Activated CD4-positive, alpha-beta T cell treated with anti-CD3 and anti-CD28 coated beads, Interleukin-2, amount 10 ng/mL, durations not matched to agents 7 days and 5 days (primary cell): Measurements from ENCODE around the gene B3GALT6. TPM values are rescaled to one million over a fixed set of nuclear protein-coding genes. Genes with fewer than 3 reads are reported as not detected.

ENCODE experiments used
- total RNA-seq, 2 experiments: library from RNA; stranded (reverse); gene quantifications; one replicate each; pipeline ENCODE4 v1.2.3, GENCODE V29; 2021

Gene B3GALT6
- total RNA-seq, 2 experiments from 2014 or later = 15.8 to 19.2 TPM

Other genes starting within 250 kb of the B3GALT6 start
- under 1 TPM; 0.42 to 0.46 TPM for gene HES4, start 232.1 kb upstream of the B3GALT6 start, total RNA-seq
- 100 to 1,000 TPM; 237 to 332 TPM for gene ISG15, start 218.7 kb upstream of the B3GALT6 start, total RNA-seq
- 1 to 10 TPM; 7.4 to 8.3 TPM for gene AGRN, start 212.1 kb upstream of the B3GALT6 start, total RNA-seq
- gene RNF223, start 157.9 kb upstream of the B3GALT6 start, total RNA-seq = not detected
- 10 to 100 TPM; 18.0 to 22.0 TPM for gene C1orf159, start 116.1 kb upstream of the B3GALT6 start, total RNA-seq
- gene TTLL10, start 58.4 kb upstream of the B3GALT6 start, total RNA-seq = under 1 TPM; 0.15 to 0.27 TPM
- gene TNFRSF18, start 25.6 kb upstream of the B3GALT6 start, total RNA-seq = 10 to 100 TPM; 26.0 to 33.9 TPM
- 10 to 100 TPM; 44.1 to 52.8 TPM for gene TNFRSF4, start 18.1 kb upstream of the B3GALT6 start, total RNA-seq
- 10 to 100 TPM; 81.7 to 91.4 TPM for gene SDF4, start 236 bp upstream of the B3GALT6 start, total RNA-seq
- gene C1QTNF12, start 14.5 kb downstream of the B3GALT6 start, total RNA-seq = 1 to 10 TPM; 1.2 to 1.4 TPM
- 10 to 100 TPM; 63.4 to 63.7 TPM for gene UBE2J2, start 41.6 kb downstream of the B3GALT6 start, total RNA-seq
- gene SCNN1D, start 48.2 kb downstream of the B3GALT6 start, total RNA-seq = 1 to 10 TPM; 5.1 to 6.6 TPM
- 10 to 100 TPM; 69.5 to 92.1 TPM for gene ACAP3, start 75.7 kb downstream of the B3GALT6 start, total RNA-seq
- gene PUSL1, start 76.4 kb downstream of the B3GALT6 start, total RNA-seq = 10 to 100 TPM; 18.9 to 24.4 TPM
- gene INTS11, start 92.4 kb downstream of the B3GALT6 start, total RNA-seq = 100 to 1,000 TPM; 123 to 126 TPM
- gene CPTP, start 92.6 kb downstream of the B3GALT6 start, total RNA-seq = 10 to 100 TPM; 25.2 to 27.6 TPM
- 1 to 10 TPM; 3.1 to 3.7 TPM for gene TAS1R3, start 99.0 kb downstream of the B3GALT6 start, total RNA-seq
- gene DVL1, start 117.2 kb downstream of the B3GALT6 start, total RNA-seq = 10 to 100 TPM; 33.0 to 34.0 TPM
- under 1 TPM; 0.15 to 0.30 TPM for gene MXRA8, start 126.3 kb downstream of the B3GALT6 start, total RNA-seq
- 100 to 1,000 TPM; 101 to 125 TPM for gene AURKAIP1, start 143.0 kb downstream of the B3GALT6 start, total RNA-seq
- gene CCNL2, start 167.1 kb downstream of the B3GALT6 start, total RNA-seq = 100 to 1,000 TPM; 122 to 131 TPM
- gene MRPL20, start 175.1 kb downstream of the B3GALT6 start, total RNA-seq = 100 to 1,000 TPM in 1 of 2 experiments, 10 to 100 TPM in 1; 98.6 to 107 TPM
- gene ANKRD65, start 189.0 kb downstream of the B3GALT6 start, total RNA-seq = not detected
- under 1 TPM; 0.10 to 0.12 TPM for gene VWA1, start 203.5 kb downstream of the B3GALT6 start, total RNA-seq
- under 1 TPM; 0.17 to 0.69 TPM for gene ATAD3C, start 217.5 kb downstream of the B3GALT6 start, total RNA-seq
- gene ATAD3B, start 239.5 kb downstream of the B3GALT6 start, total RNA-seq = 10 to 100 TPM; 26.5 to 34.6 TPM